Uterus (tissue), 2 donors: Measurements from ENCODE around the gene BICD1.

ENCODE experiments used
- CTCF ChIP-seq, 4 experiments: fragments of 200-600 bp in 2 of 4; fragments of 450-650 bp in 2 of 4; sonication (generic) in 2 of 4; IDR thresholded peaks; one replicate each; pipeline ENCODE4 v1.5.1; 2016 to 2019; ENCODE audit warnings: antibody characterized with exemption in 4 of 4, mild to moderate bottlenecking in 2 of 4, moderate library complexity in 1 of 4
- POLR2A ChIP-seq, 2 donors: fragments of 450-650 bp; IDR thresholded peaks; one replicate each; pipeline ENCODE4 v1.6.1; 2016; ENCODE audit warnings: antibody characterized with exemption in 2 of 2, mild to moderate bottlenecking in 1 of 2, moderate library complexity in 1 of 2

- TF ChIP-seq CTCF (IDR thresholded peaks at IDR 0.05) (no peak), POLR2A (IDR thresholded peaks at IDR 0.05) (no peak)
Observed at GRCh38 chr12:32089586-32089985, 17.1 kb upstream of the BICD1 start.
